GM21717 (cell line): ENCODE measurements around the gene UGGT1.

ENCODE experiments used
- ATAC-seq: cut with Tn5 transposase; IDR thresholded peaks from one replicate; pipeline ENCODE4 v1.9.1; 2021; ENCODE audit warnings: mild to moderate bottlenecking, moderate library complexity; ENCODE audit not compliant: unreplicated experiment

The UGGT1 gene

DNA sequence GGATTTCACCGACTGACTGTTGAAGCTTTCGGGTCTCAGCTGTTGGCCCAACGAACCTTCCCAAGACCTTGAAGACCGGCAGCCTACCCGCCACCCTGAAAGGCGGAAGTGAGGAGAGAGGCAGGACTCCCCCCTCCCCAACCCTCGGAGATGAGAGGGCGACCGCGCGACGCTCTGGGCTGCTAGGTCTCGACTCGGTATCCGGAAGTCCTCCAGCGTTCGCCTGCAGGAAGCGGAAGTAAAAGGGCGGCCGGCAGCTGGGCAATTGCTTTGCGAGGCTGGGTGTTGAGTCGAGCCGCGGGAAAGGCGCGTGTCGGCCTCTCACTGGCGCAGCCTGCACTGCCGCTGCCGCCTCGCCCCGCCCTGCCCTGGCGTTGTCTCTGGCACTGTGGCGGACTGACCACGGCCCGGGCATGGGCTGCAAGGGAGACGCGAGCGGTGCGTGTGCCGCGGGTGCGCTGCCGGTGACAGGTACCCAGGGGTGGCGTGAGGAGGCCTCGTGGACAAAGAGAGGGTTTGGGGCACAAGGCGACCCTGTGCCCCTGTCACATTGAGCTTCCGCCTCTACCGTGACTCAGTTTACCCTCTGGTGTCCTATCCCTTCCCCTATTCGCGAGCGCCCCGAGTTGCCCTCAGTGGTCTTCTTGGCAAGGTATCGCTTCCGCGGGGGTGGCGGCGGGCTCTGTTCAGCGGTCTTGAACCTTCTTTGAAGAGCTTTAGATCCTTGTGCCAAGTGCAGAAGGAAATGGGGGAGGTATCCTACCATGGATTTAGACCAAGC lies at the start of gene UGGT1:
UGGT1 (plus strand) TSS at position 256 of the 781 bp plus-strand sequence; CDS start at position 414, 158 bp downstream.
- peak; percentile 91 for ATAC-seq

DNA sequence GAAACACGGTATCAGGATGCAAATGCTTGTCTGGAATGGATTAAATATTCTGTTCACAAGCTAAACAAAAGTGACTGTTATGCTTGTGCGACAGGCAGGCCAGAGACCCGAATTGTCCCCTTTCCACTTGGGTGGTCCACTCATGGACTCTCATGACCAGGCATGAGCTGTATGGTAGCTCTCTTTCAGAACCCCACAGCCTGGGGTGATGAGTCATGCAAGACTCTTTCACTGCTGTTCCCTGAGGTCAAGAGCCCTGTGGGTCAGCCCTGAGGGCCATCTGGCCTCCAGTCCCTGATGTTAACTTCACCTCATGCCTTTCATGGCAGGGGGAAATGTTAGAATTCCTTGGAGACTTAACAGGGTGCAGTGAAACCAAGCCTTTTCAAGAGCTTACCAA lies 49.4 kb upstream of the UGGT1 start:
- ATAC-seq: no peak

DNA sequence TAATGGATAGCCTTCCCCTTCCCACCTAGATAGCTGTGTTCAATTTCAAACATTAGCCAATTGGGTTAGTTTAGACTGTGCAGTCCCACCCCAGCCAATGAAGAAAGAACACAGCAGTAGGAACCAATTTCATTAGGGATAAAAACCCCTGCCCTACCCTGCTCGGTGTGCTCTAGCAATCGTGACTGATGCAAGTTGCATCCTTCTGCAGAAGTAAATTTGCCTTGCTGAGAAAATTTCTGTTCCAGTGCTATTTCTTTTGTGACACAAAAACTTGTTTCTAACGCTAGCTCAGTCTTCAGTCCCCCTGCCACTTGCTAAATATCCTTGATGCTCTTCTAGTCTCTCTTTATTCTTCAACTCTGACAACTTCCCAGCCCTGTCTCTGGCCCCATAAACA lies 48.0 kb upstream of the UGGT1 start:
- ATAC-seq: no peak

GRCh38 chr2:128053331-128053730 lies 37.7 kb upstream of the UGGT1 start:
- no peak for ATAC-seq

DNA sequence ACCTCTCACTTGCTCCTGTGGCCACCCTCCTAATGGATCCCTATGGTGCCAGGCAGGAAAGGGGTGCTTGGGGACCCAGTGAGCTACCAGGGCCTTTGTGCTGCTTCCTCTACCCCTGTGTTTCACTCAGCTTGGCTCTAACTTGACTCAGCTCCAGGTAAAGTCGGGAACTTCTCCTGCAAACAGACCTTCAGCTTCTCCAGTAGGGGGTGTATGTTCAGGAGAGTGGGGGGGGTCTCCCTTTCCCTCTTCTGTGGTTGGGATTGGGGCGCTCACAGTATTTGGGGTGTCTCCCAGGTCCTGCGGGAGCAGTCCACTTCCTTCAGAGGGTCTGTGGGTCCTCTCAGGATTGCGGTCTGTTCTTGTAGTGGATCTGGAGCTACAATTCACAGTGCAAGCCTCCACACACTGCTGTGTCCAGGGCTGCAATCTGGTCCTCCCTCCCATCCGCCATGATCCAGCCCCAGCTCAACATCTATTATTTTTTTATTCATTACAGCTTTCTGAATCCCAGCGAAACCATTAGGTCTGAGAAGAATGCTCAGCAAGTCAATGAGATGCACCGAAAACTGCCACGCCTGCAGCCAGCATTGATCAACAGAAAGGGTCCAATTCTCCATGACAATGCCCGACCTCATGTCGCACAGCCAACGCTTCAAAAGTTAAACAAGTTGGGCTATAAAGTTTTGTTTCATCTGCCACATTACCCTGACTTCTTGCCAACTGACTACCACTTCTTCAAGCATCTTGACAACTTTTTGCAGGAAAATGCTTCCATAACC lies 36.7 kb upstream of the UGGT1 start:
- no peak for ATAC-seq

- ATAC-seq: no peak
Observed at GRCh38 chr2:128057334-128057733, 33.7 kb upstream of the UGGT1 start.

- ATAC-seq: no peak
Observed at GRCh38 chr2:128058114-128058513, 32.9 kb upstream of the UGGT1 start.

DNA sequence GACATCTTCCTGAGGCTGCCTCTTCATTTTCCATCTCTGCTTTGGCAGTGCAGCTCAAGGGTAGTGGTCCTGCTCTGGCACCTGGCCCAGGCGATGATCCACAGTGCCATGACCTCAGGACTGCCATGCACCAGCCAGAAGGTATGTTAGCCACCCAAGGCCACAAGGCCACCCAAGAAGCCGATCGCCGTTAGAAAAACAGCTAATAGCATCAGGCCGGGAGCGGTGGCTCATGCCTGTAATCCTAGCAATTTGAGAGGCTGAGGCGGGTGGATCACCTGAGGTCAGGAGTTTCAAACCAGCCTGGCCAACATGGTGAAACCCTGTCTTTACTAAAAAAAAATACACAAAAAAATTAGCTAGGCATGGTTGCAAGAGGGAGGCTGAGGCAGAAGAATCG lies 28.4 kb upstream of the UGGT1 start:
- ATAC-seq: no peak

DNA sequence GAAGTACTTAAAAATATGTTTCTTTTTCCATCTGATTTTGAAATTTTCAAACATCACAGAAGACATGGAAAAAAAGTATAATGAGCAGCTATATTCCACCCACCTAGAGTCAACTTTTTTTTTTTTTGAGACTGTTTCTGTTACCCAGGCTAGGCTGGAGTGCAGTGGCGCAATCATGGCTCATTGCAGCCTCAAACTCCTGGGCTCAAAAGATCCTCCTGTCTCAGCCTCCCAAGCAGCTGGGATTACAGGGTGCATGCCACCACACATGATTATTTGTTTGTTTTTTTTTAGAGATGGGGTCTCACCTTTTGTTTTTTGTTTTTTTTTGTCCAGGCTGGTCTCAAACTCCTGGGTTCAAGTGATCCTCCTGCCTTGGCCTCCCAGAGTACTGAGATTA lies 26.6 kb upstream of the UGGT1 start:
- ATAC-seq: no peak

- ATAC-seq: no peak
Observed at GRCh38 chr2:128069769-128070168, 21.2 kb upstream of the UGGT1 start.

DNA sequence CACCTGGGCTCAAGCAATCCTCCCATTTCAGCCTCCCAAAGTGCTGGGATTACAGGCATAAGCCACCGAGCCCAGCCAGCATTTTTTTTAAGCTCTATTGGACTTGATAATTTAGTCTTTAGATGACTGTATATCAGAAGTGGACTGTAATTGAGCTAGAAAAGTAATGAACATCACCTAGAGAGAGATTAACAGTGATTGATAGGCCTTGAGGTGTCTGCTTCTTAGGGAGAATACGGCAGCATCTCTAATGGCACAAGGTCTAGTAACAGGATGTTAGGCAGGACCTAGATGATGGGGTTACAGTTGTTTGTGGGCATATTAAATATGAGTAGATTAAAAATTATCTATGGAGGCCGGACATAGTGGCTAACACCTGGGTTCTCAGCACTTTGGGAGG lies 17.7 kb upstream of the UGGT1 start:
- ATAC-seq: no peak

DNA sequence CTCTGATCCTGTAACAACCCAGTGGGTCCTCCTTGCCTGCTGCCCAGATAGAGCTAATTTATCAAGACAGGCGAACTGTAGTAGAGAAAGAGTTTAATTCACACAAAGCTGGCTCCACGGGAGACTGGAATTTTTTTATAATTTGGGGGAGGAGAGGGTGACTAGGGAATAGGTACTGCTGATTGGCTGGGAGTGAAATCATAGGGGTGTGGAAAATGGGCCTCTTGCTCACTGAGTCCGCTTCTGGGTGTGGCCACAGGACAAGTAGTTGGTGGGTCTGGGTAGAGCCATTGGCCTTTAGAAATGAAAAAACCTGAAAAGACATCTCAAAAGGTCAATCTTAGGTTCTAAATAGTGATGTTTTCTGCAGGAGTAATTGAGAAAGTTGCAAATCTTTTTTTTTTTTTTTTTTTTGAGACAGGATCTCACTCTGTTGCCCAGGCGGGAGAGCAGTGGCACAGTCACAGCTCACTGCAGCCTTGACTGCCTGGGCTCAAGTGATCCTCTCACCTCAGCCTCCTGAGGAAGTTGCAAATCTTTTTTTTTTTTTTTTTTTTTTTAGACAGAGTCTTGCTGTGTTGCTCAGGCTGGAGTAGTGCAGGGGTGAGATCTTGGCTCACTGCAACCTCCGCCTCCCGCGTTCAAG lies 14.4 kb upstream of the UGGT1 start:
- no peak for ATAC-seq

DNA sequence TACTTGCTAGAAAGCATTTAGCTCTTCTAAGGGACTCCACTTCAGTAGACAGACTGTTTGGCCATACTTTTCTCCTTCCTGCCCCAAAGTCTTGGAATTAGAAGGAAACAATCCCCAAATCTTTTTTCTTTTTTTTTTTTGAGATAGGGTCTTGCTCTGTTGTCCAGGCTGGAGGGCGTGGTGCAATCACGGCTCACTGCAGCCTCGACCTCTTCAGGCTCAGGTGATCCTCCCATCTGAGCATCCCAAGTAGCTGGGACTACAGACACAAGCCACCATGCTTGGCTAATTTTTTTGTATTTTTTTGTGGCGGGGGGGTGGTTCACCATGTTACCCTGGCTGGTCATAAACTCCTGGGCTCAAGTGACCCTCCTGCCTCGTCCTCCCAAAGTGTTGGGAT lies 6.2 kb upstream of the UGGT1 start:
- no peak for ATAC-seq

DNA sequence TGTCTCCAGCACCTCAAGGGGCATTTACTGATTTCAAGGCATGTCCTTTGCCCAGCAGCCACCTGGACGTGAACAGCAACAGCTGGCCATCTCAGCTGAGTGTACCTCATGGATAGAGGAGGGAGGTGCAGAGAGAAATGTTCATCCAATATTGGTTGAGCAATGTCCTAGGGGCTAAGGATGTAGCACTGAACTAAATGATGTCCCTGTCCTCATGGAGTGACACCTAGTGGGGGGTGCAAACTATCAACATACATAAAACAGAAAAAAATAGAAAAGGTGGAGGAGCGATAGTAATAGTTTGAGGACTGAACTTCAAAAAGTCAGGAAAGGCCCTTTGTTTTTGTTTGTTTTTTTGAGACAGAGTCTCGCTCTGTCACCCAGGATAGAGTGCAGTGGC lies 4.8 kb upstream of the UGGT1 start:
- no peak for ATAC-seq

DNA sequence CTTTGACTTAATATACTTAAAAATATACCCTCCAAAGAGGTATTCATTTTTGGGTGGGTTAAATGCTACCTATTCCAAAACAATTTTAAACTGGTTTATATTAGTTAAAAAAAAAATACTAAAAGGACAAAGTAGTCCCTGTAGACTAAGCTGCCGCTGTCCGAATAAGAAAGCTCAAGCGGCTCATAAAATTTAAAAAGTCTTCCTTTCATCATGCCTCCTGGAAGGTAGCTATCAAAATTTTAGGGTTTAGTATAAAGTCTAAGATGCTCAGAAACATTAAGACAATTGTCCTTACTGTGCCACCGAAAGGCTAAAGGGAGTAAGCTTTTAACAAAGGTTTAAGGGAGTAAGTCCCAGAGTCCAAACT lies 440 bp upstream of the UGGT1 start:
- ATAC-seq: no peak

GRCh38 chr2:128091726-128092080 lies 703 bp downstream of the UGGT1 start:
- ATAC-seq: no peak

- ATAC-seq: no peak
Observed at GRCh38 chr2:128092656-128093055, 1.7 kb downstream of the UGGT1 start.

- ATAC-seq: no peak
Observed at GRCh38 chr2:128093762-128094161, 2.8 kb downstream of the UGGT1 start.

DNA sequence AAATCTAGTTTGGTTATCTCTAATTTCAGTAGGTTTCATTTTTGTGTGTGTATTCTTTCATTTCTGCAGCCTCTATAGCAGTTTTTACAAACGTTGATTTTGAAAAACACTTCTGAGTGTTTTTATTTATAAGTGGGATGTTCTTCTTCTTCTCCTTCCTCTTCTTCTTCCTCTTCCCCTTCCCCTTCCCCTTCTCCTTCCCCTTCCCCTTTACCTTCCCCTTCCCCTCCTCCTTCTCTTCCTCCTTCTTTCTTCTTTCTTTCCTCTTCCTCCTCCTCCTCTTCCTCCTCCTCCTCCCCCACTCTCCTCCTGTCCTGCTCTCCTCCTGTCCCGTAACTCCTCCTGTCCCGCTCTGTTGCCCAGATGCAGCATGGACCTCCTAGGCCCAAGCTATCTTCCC lies 4.2 kb downstream of the UGGT1 start:
- ATAC-seq: no peak

DNA sequence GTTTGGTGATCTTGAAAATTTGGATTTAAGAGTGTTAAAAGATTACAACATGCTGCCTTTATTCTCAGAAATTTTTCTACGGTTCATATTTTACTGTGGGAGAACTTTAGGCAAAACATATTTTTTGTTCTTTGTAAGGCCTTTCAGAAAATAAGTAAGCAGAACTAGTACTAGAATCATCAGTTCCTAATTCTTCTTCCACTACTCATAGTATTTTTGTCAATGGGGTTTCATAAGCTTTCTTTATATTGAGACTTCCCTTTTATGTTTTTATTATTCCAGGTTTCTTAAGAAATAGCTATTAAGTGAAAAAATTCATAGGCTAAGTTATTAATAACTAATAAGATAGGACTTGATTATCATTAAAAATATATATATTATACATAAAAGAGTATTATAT lies 12.4 kb downstream of the UGGT1 start:
- no peak for ATAC-seq

DNA sequence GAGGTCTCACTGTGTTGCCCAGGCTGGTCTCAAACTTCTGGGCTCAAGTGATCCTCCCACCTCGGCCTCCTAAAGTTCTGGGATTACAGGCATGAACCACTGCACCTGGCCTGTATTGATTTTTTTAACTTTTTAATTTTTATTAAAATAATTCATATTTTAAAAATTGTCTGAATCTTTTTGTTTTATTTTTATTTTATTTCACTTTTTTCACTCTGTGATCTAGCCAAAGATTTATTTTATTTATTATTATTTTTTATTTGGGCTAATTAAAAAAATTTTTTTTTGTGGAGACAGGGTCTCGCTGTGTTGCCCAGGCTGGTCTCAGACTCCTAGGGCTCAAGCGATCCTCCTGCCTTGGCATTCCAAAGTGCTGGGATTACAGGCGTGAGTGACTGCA lies 14.1 kb downstream of the UGGT1 start:
- no peak for ATAC-seq

DNA sequence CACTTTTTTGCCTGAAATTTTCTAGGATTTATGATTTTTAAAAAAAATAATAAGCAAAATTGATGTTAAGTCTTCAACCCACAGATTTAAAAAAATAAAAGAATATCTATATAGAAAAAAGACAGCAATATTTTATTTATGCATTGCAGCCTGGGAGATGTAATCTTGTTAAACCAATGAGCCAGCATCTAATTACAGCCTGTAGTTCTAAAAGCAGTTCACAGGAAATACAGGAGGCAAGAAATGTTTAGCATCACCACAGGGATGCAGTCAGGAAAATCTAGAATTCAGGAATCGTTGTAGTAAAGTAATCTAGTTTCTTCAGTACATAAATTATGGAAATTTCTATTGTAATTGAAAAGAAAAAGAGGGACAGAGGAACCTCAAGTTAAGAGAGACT lies 17.2 kb downstream of the UGGT1 start:
- no peak for ATAC-seq
